ENCODE results near the gene CHRM2.

CHRM2 gene

GRCh38 chr7:137038706-137039105 is 170.3 kb downstream of the CHRM2 start:
- POLR2A ChIA-PET, result no interaction called here
- no peak for DNase-seq (ENCODE audit: low read depth, low spot score)
- H3K4me3 ChIP-seq (ENCODE audit: low read depth, low read length), result no peak overlapping the region
- CTCF ChIA-PET, result no interaction called here
- no peak for TF ChIP-seq CTCF (IDR thresholded peaks at IDR 0.05; ENCODE audit: insufficient read depth, low read length, missing control alignments)

- DNase-seq (ENCODE audit: low read depth, low spot score), result no peak
- TF ChIP-seq CTCF (IDR thresholded peaks at IDR 0.05; ENCODE audit: insufficient read depth, low read length, missing control alignments), result no peak
- no peak overlapping the region for H3K4me3 ChIP-seq (ENCODE audit: low read depth, low read length)
- ChIA-PET CTCF (no interaction called here), POLR2A (no interaction called here)
These were observed 172.3 kb downstream of the CHRM2 start for GRCh38 chr7:137040745-137041144.

- POLR2A ChIA-PET, result no interaction called here
- CTCF ChIA-PET, result no interaction called here
- no peak overlapping the region for H3K4me3 ChIP-seq (ENCODE audit: low read depth, low read length)
- no peak for DNase-seq (ENCODE audit: low read depth, low spot score)
- TF ChIP-seq CTCF (IDR thresholded peaks at IDR 0.05; ENCODE audit: insufficient read depth, low read length, missing control alignments), result no peak
These were observed 177.1 kb downstream of the CHRM2 start for GRCh38 chr7:137045573-137045972.

- H3K4me3 ChIP-seq (ENCODE audit: low read depth, low read length), result no peak overlapping the region
- TF ChIP-seq CTCF (IDR thresholded peaks at IDR 0.05; ENCODE audit: insufficient read depth, low read length, missing control alignments), result no peak
- ChIA-PET CTCF (interaction anchor here (1.2 to 1.3 kb wide), 2 partner anchors 40 to 99 kb away, joined by 3 read pairs; no protein-coding TSS in a partner anchor), POLR2A (no interaction called here)
- DNase-seq (ENCODE audit: low read depth, low spot score), result no peak
These were observed 201.0 kb downstream of the CHRM2 start for GRCh38 chr7:137069249-137069963.
